ENCODE measurements around the gene ST8SIA5.

DNA sequence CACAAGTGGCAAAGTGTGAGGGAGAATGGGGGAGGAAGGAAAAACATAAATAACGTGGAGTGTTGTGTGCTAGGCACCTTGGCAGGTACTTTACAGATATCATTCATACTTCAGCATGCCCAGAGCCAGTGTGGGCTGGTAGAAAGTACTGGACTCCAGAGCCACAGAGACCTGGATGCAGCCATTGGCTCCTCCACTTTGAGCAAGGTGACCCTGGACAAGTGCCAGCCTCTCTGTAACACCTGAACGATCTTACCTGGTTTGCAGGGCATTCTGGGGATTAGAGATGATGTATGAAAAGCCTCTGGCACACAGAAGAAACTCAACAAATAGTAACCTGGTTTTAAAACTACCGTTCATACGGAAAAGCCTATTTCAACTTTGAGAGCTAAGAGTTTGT, 106.2 kb downstream of the ST8SIA5 start:
- TF ChIP-seq POLR2A (IDR thresholded peaks at IDR 0.05) (no peak), EP300 (IDR thresholded peaks at IDR 0.05) (no peak)
- TF ChIP-seq, protein P1, sequence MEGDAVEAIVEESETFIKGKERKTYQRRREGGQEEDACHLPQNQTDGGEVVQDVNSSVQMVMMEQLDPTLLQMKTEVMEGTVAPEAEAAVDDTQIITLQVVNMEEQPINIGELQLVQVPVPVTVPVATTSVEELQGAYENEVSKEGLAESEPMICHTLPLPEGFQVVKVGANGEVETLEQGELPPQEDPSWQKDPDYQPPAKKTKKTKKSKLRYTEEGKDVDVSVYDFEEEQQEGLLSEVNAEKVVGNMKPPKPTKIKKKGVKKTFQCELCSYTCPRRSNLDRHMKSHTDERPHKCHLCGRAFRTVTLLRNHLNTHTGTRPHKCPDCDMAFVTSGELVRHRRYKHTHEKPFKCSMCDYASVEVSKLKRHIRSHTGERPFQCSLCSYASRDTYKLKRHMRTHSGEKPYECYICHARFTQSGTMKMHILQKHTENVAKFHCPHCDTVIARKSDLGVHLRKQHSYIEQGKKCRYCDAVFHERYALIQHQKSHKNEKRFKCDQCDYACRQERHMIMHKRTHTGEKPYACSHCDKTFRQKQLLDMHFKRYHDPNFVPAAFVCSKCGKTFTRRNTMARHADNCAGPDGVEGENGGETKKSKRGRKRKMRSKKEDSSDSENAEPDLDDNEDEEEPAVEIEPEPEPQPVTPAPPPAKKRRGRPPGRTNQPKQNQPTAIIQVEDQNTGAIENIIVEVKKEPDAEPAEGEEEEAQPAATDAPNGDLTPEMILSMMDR (IDR thresholded peaks at IDR 0.05), result no peak
